Measurements from ENCODE around the gene ATRIP. TPM values are rescaled to one million over a fixed set of nuclear protein-coding genes. Genes with fewer than 3 reads are reported as not detected.
A peak's percentile ranks its signal among the peaks of the same experiment; 100 is the strongest.

The ATRIP gene
- total and polyA plus RNA-seq, 4 experiments from 2014 or later = 11.3 to 15.4 (median 15.1) TPM

DNA sequence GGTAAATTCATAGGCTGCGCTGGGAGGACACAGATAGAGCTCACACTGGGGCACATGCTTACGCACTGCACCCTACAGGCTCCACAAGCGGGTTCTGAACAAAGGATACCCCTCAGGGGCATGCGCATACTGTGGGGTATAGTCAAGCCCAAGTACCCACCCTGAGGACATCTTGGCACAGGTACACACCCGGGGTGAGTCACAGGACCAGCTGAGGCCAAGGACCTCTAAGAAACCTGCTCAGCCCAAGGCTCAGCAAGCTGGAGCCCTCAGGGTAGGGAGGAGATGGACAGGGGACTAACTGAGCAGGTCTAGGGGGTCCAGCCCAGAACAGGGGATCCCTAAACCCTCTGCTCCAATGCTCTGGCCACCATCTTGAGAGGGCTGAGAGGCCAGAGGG lies 54.1 kb downstream of the ATRIP start:
- H3K36me3 Mint-ChIP-seq = peaks cover 13 to 23% of the 10 kb centered on the region in 2 donors
- intact Hi-C loops (cut with micrococcal nuclease) = no loop called here
- Histone ChIP-seq H3K4me1 (ENCODE audit: insufficient read depth, low read length) (peaks cover 45% of the 10 kb centered on the region), H3K9me3 (ENCODE audit: control insufficient read depth in 1 of 2, low read length in 2 of 2) (no peaks in the 10 kb centered on the region), H3K27me3 (ENCODE audit: insufficient read depth, low read length) (no peaks in the 10 kb centered on the region), H3K27ac (ENCODE audit: low read depth, low read length) (no peak overlapping the region), H3K4me3 (ENCODE audit: low read length in 2 of 2) (no peak overlapping the region), H3K36me3 (ENCODE audit: insufficient read depth, low read length) (no peaks in the 10 kb centered on the region)
- H3K27me3 Mint-ChIP-seq = no peaks in the 10 kb centered on the region
- ChIA-PET CTCF (ENCODE audit: partially characterized antibody) (interaction anchor here (1.2 to 2.8 kb wide), 4 partner anchors 58 to 100 kb away, joined by 3 to 13 read pairs (median 9); partner anchors contain the start of genes CCDC51 and TMA7), POLR2A (ENCODE audit: partially characterized antibody) (no interaction called here)
- peaks cover 30 to 52% (median 42%) of the 10 kb centered on the region in 4 donors for H3K4me1 Mint-ChIP-seq
- H3K9me3 Mint-ChIP-seq = no peaks in the 10 kb centered on the region
- H3K4me3 Mint-ChIP-seq = peak overlapping the region in 1 of 8 donors; percentile 25
- DNase-seq = no peak
- H3K27ac Mint-ChIP-seq = peak overlapping the region in 4 of 7 donors; percentile 56 to 86 (median 74)

DNA sequence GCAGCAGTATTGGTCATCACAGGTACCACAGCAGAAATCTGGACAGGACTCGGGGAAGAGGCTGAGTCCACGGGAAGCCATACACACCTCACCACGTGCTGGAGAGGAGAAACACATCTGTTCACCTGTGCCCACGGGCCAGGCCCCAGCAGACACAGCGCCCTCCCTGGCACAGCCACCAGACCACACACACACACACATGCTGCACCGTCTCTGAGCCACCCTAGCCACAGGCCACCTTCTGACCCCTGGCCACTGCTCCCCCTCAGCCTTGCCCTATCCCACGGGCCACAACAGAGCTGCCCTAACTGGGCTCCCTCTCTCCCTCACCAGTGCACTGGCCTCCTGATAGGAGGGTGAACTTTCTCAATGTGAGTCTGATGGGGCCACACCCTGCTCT lies 54.7 kb downstream of the ATRIP start:
- Histone ChIP-seq H3K36me3 (ENCODE audit: insufficient read depth, low read length) (no peaks in the 10 kb centered on the region), H3K4me3 (ENCODE audit: low read length in 2 of 2) (no peak overlapping the region), H3K27me3 (ENCODE audit: insufficient read depth, low read length) (no peaks in the 10 kb centered on the region), H3K4me1 (ENCODE audit: insufficient read depth, low read length) (peaks cover 49% of the 10 kb centered on the region), H3K9me3 (ENCODE audit: control insufficient read depth in 1 of 2, low read length in 2 of 2) (no peaks in the 10 kb centered on the region), H3K27ac (ENCODE audit: low read depth, low read length) (no peak overlapping the region)
- H3K27ac Mint-ChIP-seq = peak overlapping the region in 6 of 7 donors; percentile 32 to 92 (median 67)
- no peak for DNase-seq
- ChIA-PET POLR2A (ENCODE audit: partially characterized antibody) (interaction anchor here (0.7 kb wide), 1 partner anchor 22 kb away, joined by 3 read pairs; no protein-coding TSS in a partner anchor), CTCF (ENCODE audit: partially characterized antibody) (interaction anchor here (1.2 to 2.8 kb wide), 4 partner anchors 58 to 100 kb away, joined by 3 to 13 read pairs (median 9); partner anchors contain the start of genes CCDC51 and TMA7)
- peaks cover 13 to 23% of the 10 kb centered on the region in 2 donors for H3K36me3 Mint-ChIP-seq
- H3K4me1 Mint-ChIP-seq = peaks cover 33 to 56% (median 45%) of the 10 kb centered on the region in 4 donors
- no peaks in the 10 kb centered on the region for H3K27me3 Mint-ChIP-seq
- no peaks in the 10 kb centered on the region for H3K9me3 Mint-ChIP-seq
- peak overlapping the region in 2 of 8 donors; percentile 26 to 31 for H3K4me3 Mint-ChIP-seq
- intact Hi-C loops (cut with micrococcal nuclease) = no loop called here

DNA sequence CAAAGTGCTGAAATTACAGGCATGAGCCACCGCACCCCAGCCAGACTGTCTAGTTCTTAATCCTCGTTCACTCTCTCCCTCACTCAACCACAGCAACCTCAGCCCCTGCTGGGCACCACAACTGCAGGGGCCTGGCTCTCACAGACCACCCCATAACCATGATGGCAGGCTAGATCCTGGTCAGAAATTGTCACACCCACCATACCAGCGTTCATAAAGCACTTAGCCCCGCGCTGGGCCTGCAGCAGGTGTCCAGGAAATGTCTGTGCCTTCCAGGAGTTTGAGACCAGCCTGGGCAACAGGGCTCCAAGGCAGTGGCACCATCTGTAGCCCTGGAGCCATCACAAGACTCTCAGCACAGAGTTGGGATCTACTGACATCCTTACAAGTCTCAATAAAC lies 55.6 kb downstream of the ATRIP start:
- H3K4me3 ChIP-seq (ENCODE audit: low read length in 2 of 2) = no peak overlapping the region
- H3K27me3 ChIP-seq (ENCODE audit: insufficient read depth, low read length) = no peaks in the 10 kb centered on the region
- peaks cover 13 to 23% of the 10 kb centered on the region in 2 donors for H3K36me3 Mint-ChIP-seq
- DNase-seq = no peak
- POLR2A ChIA-PET (ENCODE audit: partially characterized antibody) = interaction anchor here (0.7 to 4.2 kb wide), 4 partner anchors 23 to 55 kb away, joined by 3 to 47 read pairs (median 16); partner anchors contain the start of gene ATRIP
- intact Hi-C loops (cut with micrococcal nuclease) = no loop called here
- H3K27me3 Mint-ChIP-seq = no peaks in the 10 kb centered on the region
- H3K9me3 Mint-ChIP-seq = no peaks in the 10 kb centered on the region
- H3K4me3 Mint-ChIP-seq = peak overlapping the region; percentile 63 to 85 (median 84)
- no peaks in the 10 kb centered on the region for H3K36me3 ChIP-seq (ENCODE audit: insufficient read depth, low read length)
- H3K4me1 ChIP-seq (ENCODE audit: insufficient read depth, low read length) = peaks cover 59% of the 10 kb centered on the region
- peaks cover 38 to 65% (median 53%) of the 10 kb centered on the region in 4 donors for H3K4me1 Mint-ChIP-seq
- H3K9me3 ChIP-seq (ENCODE audit: control insufficient read depth in 1 of 2, low read length in 2 of 2) = no peaks in the 10 kb centered on the region
- H3K27ac ChIP-seq (ENCODE audit: low read depth, low read length) = no peak overlapping the region
- peak overlapping the region; percentile 3 to 88 (median 83) for H3K27ac Mint-ChIP-seq
- CTCF ChIA-PET (ENCODE audit: partially characterized antibody) = interaction anchor here (2.0 to 2.8 kb wide), 3 partner anchors 62 to 101 kb away, joined by 6 to 13 read pairs (median 12); partner anchors contain the start of genes CCDC51 and TMA7

DNA sequence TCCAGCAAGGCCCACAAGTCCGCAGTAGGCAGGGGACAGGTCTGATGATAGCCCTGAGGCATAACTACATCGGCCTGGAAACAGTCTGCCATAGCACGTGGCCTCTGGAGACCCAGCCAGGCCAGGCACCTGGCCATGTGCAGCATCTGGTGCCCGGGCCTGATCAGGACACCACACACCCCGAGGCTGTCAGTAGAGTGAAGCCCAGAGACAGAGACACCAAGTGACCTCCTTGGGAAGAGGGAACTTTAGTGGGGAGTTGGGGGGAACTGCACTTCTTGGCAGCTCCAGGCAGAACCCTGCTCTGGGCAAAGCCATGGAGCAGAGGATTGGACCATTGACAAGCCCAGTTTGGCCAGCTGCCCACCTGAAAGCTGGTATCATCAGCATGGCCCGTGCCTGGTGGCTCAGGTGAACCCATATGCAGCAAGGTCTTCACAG lies 56.2 kb downstream of the ATRIP start:
- ChIA-PET CTCF (ENCODE audit: partially characterized antibody) (interaction anchor here (11.1 kb wide), 1 partner anchor 68 kb away, joined by 215 read pairs; no protein-coding TSS in a partner anchor), POLR2A (ENCODE audit: partially characterized antibody) (interaction anchor here (1.0 to 4.2 kb wide), 5 partner anchors 23 to 63 kb away, joined by 3 to 47 read pairs (median 21); partner anchors contain the start of genes ATRIP, CCDC51 and TMA7)
- Histone ChIP-seq H3K27ac (ENCODE audit: low read depth, low read length) (no peak overlapping the region), H3K9me3 (ENCODE audit: control insufficient read depth in 1 of 2, low read length in 2 of 2) (no peaks in the 10 kb centered on the region), H3K36me3 (ENCODE audit: insufficient read depth, low read length) (no peaks in the 10 kb centered on the region), H3K4me3 (ENCODE audit: low read length in 2 of 2) (peak overlapping the region in 1 of 2 donors; percentile 39), H3K4me1 (ENCODE audit: insufficient read depth, low read length) (peaks cover 65% of the 10 kb centered on the region), H3K27me3 (ENCODE audit: insufficient read depth, low read length) (no peaks in the 10 kb centered on the region)
- DNase-seq = no peak
- peak overlapping the region; percentile 77 to 85 (median 84) for H3K4me3 Mint-ChIP-seq
- H3K9me3 Mint-ChIP-seq = no peaks in the 10 kb centered on the region
- peaks cover 11 to 21% of the 10 kb centered on the region in 2 donors for H3K36me3 Mint-ChIP-seq
- H3K4me1 Mint-ChIP-seq = peaks cover 45 to 71% (median 59%) of the 10 kb centered on the region in 4 donors
- intact Hi-C loops (cut with micrococcal nuclease) = no loop called here
- H3K27ac Mint-ChIP-seq = peak overlapping the region; percentile 64 to 90 (median 85)
- no peaks in the 10 kb centered on the region for H3K27me3 Mint-ChIP-seq

DNA sequence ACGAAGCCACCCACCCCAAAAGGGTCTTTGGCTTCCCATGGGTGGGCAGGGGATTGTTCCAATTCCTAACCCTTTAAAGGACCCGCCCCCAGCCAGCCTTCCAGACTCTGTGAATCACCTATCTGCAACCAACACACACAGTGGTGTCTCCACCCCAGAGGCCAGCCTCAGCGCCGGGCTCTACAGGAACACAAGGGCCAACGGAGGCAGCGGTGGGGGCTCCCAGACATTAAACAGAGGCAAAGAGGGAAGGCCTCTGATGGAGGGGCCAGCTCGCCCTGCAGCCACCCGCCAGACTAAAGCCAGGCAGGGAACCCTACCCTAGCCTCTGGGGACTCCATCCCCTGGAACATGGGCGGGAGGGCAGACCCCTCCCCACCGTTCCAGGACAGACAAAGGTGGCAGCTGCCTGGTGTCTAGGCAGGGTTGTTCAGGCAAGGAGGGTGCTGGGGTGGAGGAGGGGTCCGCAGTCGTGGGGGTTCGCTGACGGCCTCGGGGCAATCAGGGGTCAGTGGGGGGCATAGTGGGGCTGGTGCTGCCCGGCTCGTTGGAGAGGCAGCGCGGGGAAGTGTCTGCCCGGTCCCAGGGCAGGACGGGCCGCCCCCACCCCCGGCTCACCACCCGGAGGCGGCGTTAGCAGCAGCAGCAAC lies 57.0 kb downstream of the ATRIP start:
- Histone ChIP-seq H3K27me3 (ENCODE audit: insufficient read depth, low read length) (no peaks in the 10 kb centered on the region), H3K36me3 (ENCODE audit: insufficient read depth, low read length) (no peaks in the 10 kb centered on the region), H3K4me3 (ENCODE audit: low read length in 2 of 2) (peak overlapping the region; percentile 39 to 68), H3K9me3 (ENCODE audit: control insufficient read depth in 1 of 2, low read length in 2 of 2) (no peaks in the 10 kb centered on the region), H3K4me1 (ENCODE audit: insufficient read depth, low read length) (peaks cover 69% of the 10 kb centered on the region), H3K27ac (ENCODE audit: low read depth, low read length) (peak overlapping the region; percentile 56)
- CTCF ChIA-PET (ENCODE audit: partially characterized antibody) = interaction anchor here (1.0 to 11.1 kb wide), 3 partner anchors 37 to 69 kb away, joined by 6 to 215 read pairs (median 6); a partner anchor contains a TSS
- intact Hi-C loops (cut with micrococcal nuclease) = no loop called here
- H3K27ac Mint-ChIP-seq = peak overlapping the region; percentile 57 to 90 (median 83)
- peak overlapping the region; percentile 77 to 85 (median 84) for H3K4me3 Mint-ChIP-seq
- DNase-seq = no peak
- H3K9me3 Mint-ChIP-seq = no peaks in the 10 kb centered on the region
- POLR2A ChIA-PET (ENCODE audit: partially characterized antibody) = interaction anchor here (0.7 to 4.2 kb wide), 10 partner anchors 24 to 80 kb away, joined by 3 to 47 read pairs (median 6); partner anchors contain the start of genes ATRIP, CCDC51 and TMA7
- peaks cover 9 to 14% of the 10 kb centered on the region in 2 donors for H3K36me3 Mint-ChIP-seq
- no peaks in the 10 kb centered on the region for H3K27me3 Mint-ChIP-seq
- H3K4me1 Mint-ChIP-seq = peaks cover 46 to 74% (median 61%) of the 10 kb centered on the region in 4 donors

DNA sequence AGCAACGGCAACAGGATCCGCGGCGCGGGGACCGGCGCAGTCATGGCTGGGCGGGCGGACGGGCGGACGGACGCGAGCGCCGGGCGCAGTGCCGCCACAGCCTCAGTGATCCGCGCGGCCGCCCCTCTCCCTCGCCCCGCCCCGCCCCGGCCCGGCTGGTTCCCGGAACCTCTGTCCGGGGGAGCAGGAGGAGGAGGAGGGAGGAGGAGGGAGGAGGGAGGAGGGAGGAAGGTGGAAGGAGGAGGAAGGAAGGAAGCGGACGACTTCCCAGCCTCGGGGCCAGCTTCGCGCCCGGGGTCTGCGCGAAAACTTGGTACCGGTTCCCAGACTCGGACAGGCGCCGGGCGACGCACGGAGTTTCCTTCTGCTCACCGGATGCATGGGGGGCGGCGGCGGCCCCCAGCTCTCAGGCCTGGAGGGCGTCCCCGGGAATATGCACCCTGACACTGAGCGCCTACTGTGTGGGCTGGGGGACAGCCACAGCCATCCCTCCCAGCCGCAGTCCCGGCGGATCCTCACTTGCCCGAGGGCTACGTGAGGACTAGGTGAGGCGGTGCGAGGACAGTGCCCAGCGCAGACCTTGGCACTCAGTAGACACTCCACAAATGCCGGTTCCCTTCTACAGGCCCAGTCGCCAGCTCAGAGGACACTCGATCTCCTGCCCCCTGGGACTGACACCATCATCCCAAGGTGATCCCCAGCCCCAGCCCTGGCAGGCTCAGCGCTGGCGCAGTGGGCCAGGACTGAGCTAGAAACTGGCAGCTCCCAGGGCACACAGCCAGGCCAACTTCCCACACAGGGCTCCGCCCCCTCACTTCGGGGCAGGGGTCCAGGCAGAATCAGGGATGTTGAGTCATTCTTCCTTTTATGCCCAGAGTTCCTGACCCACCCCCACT lies 57.8 kb downstream of the ATRIP start, which contains the start of gene SHISA5:
Gene SHISA5 (minus strand): TSS at position 124 of the 896 bp plus-strand sequence. CDS start 80 bp downstream, at position 44.
- Histone ChIP-seq H3K4me1 (ENCODE audit: insufficient read depth, low read length) (peaks cover 69% of the 10 kb centered on the region), H3K4me3 (ENCODE audit: low read length in 2 of 2) (peak within 1 kb of the TSS; percentile 39 to 68), H3K9me3 (ENCODE audit: control insufficient read depth in 1 of 2, low read length in 2 of 2) (no peaks in the 10 kb centered on the region), H3K36me3 (ENCODE audit: insufficient read depth, low read length) (no peaks in the 10 kb centered on the region), H3K27ac (ENCODE audit: low read depth, low read length) (peak within 1 kb of the TSS; percentile 56), H3K27me3 (ENCODE audit: insufficient read depth, low read length) (no peaks in the 10 kb centered on the region)
- CTCF ChIA-PET (ENCODE audit: partially characterized antibody) = interaction anchor here (1.0 to 11.1 kb wide), 5 partner anchors 38 to 103 kb away, joined by 6 to 215 read pairs (median 7); partner anchors contain the start of gene PFKFB4
- Mint-ChIP-seq H3K36me3 (peaks cover 9 to 13% of the 10 kb centered on the region in 2 donors), H3K4me3 (peak within 1 kb of the TSS; percentile 77 to 85 (median 84)), H3K9me3 (no peaks in the 10 kb centered on the region), H3K4me1 (peaks cover 46 to 74% (median 61%) of the 10 kb centered on the region in 4 donors), H3K27me3 (no peaks in the 10 kb centered on the region), H3K27ac (peak within 1 kb of the TSS; percentile 65 to 90 (median 83))
- POLR2A ChIA-PET (ENCODE audit: partially characterized antibody) = interaction anchor here (0.7 to 4.2 kb wide), 10 partner anchors 25 to 80 kb away, joined by 3 to 47 read pairs (median 6); partner anchors contain the start of genes CCDC51 and TMA7
- DNase-seq = peak; percentile 44 to 57 (median 51)
- intact Hi-C loops (cut with micrococcal nuclease) = no loop called here

All from CD4-positive, alpha-beta memory T cell (primary cell).